ENCODE measurements around the gene IL6R. TPM values are rescaled to one million over a fixed set of nuclear protein-coding genes. Genes with fewer than 3 reads are reported as not detected.

IL6R gene
- total and polyA plus RNA-seq, 2 donors (not counting 1 experiment from before 2014, with no cell fraction given) = 3.5 to 5.3 TPM

- peaks cover 4% of the 10 kb centered on the region for H4K20me1 ChIP-seq (ENCODE audit: control insufficient read depth, insufficient read depth, low read length, poor library complexity, severe bottlenecking)
- Mint-ChIP-seq H3K27ac (peak overlapping the region; percentile 69), H3K9me3 (ENCODE audit: insufficient read depth) (no peaks in the 10 kb centered on the region), H3K4me3 (peak overlapping the region; percentile 78), H3K4me1 (peaks cover 59% of the 10 kb centered on the region), H3K27me3 (no peaks in the 10 kb centered on the region)
- H3K9ac ChIP-seq (ENCODE audit: low read length) = peak overlapping the region; percentile 64
- peaks cover 47 to 72% of the 10 kb centered on the region in 2 donors for H3K4me1 ChIP-seq (ENCODE audit: control insufficient read depth in 2 of 2, insufficient read depth in 2 of 2, low read length in 2 of 2)
- ChIA-PET CTCF (interaction anchor here (1.6 kb wide), 1 partner anchor 72 kb away, joined by 5 read pairs; no protein-coding TSS in a partner anchor), POLR2A (interaction anchor here (1.6 to 2.2 kb wide), 2 partner anchors 9 to 13 kb away, joined by 3 to 7 read pairs; no protein-coding TSS in a partner anchor)
- H3K9me3 ChIP-seq (ENCODE audit: control extremely low read depth in 1 of 3, control insufficient read depth in 2 of 3, insufficient read depth in 1 of 3, low read length in 2 of 3) = no peaks in the 10 kb centered on the region
- no peaks in the 10 kb centered on the region for H3K36me3 ChIP-seq (replicated peaks in 1 of 2; ENCODE audit: control extremely low read depth in 1 of 2, control insufficient read depth in 1 of 2, extremely low read depth in 1 of 2, insufficient read depth in 2 of 2, low read length in 1 of 2)
- H3K79me2 ChIP-seq (ENCODE audit: control insufficient read depth, insufficient read depth, low read length) = no peaks in the 10 kb centered on the region
- intact Hi-C loops (cut with micrococcal nuclease) = loop anchor here (5.0 to 10.0 kb wide), 2 partner anchors 35 to 83 kb away; partner anchors contain the start of genes AQP10 and ATP8B2
- no peak overlapping the region for H2AFZ ChIP-seq (ENCODE audit: insufficient read depth, low read depth, low read length, poor library complexity, severe bottlenecking)
- H3K4me3 ChIP-seq (ENCODE audit: control extremely low read depth in 1 of 5, extremely low read depth in 1 of 5, insufficient read depth in 1 of 5, low read depth in 2 of 5, low read length in 4 of 5) = peak overlapping the region; percentile 2 to 64 (median 32)
- H3K27me3 ChIP-seq (replicated peaks in 1 of 4; ENCODE audit: control extremely low read depth in 1 of 4, control insufficient read depth in 3 of 4, insufficient read depth in 4 of 4, low read length in 3 of 4) = peaks cover 0 to 16% (median 3%) of the 10 kb centered on the region in 4 experiments
- H3K27ac ChIP-seq (ENCODE audit: low read length in 2 of 2) = peak overlapping the region; percentile 49 to 73
- DNase-seq (peak; percentile 78), ATAC-seq (ENCODE audit: low read depth) (peak; percentile 47)
- H3K4me2 ChIP-seq (replicated peaks; ENCODE audit: low read depth, low read length, poor library complexity, severe bottlenecking) = peak overlapping the region; percentile 90
- no peak for TF ChIP-seq CTCF (IDR thresholded peaks at IDR 0.05)
- no peak for TF ChIP-seq EZH2 (IDR thresholded peaks at IDR 0.05; ENCODE audit: borderline replicate concordance, insufficient read depth, low read depth, low read length, poor library complexity, severe bottlenecking)
- 11% methylated on average over 8 of the region's 11 CpGs for WGBS (ENCODE audit: insufficient coverage)
Observed at GRCh38 chr1:154407198-154408091, 2.3 kb downstream of the IL6R start.

Measured in B cell (primary cell).